GM19025 (cell line): ENCODE measurements around the gene BRD3.
"Not testable (repeated sequence)": the region's sequence is repeated elsewhere in the genome, so short reads cannot be mapped to it uniquely, and the experiment has no call there.

Experiments used
- ATAC-seq: cut with Tn5 transposase; IDR thresholded peaks from one replicate; pipeline ENCODE4 v1.9.1; 2021; ENCODE audit warnings: mild to moderate bottlenecking, low read depth, moderate library complexity; ENCODE audit not compliant: unreplicated experiment

Gene BRD3

DNA sequence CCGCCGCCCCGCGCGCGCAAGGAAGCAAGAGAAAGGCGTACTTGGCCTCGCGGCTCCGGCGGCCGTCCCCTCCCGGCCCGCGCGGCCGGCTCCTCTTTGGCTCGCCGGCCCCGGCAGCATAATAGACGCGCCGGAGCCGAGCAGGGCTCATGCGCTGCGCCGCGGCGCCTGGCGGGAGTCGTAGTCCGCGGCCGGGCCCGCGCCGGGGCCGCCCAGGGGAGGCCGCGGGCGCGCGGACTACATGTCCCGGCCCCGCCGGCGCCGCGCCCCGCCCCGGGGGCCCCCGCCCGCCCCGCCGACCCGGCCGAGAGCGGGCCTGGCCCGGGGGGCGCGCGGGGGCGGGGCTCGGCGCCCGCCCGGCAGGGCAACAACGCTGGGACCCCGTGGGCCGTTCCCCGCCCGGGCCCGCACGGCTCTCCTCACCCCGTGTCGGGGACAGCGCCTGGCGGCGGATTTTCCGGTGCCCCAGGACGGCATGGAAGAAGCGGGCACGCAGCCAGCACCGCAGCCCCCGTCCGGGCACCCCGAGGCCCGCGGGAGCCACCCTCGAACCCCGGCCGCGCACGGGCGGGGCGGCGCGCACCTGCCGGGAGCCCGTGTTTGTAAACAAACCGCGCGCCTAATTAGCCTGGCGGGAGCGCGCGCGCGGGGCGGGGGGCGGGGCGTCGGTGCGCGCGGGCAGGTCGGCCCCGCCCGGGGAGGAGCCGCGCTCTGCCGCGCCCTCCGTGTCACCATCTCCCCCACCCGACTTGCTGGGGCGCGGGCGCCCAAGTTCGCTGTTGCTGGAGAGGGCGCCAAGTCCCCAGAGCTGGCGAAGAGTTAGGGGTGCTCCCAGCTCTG, at the start of gene BRD3:
BRD3 (minus strand) TSS at position 123 of the 840 bp plus-strand sequence. CDS start 14,549 bp downstream, outside the sequence.
- peak; percentile 73 for ATAC-seq

DNA sequence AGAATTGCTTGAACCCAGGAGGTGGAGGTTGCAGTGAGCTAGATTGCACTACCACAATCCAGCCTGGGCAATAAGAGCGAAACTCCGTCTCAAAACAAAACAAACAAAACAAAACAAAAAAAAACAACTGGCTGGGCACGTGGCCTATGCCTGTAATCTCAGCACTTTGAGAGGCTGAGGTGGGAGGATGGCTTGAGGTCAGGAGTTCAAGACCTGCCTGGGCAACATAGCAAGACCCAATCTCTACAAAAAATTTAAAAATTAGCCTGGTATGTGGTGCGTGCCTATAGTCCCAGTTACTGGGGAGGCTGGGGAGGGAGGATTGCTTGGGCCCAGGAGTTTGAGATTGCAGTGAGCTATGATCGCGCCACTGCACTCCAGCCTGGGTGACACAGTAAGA, 44.7 kb upstream of the BRD3 start:
- ATAC-seq, result no peak

DNA sequence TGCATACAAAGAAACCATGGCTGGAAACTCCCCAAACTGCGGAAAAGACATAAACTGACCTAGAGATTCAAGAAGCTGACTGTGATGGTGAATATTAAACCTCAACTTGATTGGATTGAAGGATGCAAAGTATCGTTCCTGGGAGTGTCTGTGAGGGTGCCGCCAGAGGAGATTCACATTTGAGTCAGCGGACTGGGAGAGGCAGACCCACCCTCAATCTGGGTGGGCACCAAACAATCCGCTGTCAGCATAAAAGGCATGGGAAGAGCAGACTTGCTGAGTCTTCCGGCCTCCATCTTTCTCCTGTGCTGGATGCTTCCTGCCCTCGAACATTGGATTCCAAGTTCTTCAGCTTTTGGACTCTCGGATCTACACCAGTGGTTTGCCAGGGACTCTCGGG, 43.2 kb upstream of the BRD3 start:
- ATAC-seq, result no peak

DNA sequence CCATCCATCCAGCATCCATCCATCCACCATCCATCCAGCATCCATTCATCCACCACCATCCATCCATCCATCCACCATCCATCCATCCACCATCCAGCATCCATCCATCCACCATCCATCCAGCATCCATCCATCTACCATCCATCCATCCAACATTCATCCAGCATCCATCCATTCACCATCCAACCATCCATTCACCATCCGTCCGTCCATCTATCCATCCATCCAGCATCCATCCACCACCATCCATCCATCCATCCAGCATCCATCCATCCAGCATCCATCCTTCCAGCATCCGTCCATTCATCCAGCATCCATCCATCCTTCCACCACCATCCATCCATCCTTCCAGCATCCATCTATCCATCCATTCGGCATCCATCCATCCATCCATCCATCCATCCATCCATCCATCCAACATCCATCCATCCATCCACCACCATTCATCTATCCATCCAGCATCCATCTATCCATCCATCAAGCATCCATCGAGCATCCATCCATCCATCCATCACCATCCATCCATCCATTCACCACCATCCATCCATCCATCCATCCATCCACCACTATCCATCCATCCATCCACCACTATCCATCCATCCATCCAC, 35.7 kb upstream of the BRD3 start:
- no peak for ATAC-seq

- no peak for ATAC-seq
These were observed 33.9 kb upstream of the BRD3 start for GRCh38 chr9:134101623-134102149.

GRCh38 chr9:134101133-134101532, 33.3 kb upstream of the BRD3 start:
- not testable (repeated sequence) for ATAC-seq

GRCh38 chr9:134100040-134100439, 32.2 kb upstream of the BRD3 start:
- ATAC-seq, result no peak

GRCh38 chr9:134099123-134099761, 31.4 kb upstream of the BRD3 start:
- no peak for ATAC-seq

DNA sequence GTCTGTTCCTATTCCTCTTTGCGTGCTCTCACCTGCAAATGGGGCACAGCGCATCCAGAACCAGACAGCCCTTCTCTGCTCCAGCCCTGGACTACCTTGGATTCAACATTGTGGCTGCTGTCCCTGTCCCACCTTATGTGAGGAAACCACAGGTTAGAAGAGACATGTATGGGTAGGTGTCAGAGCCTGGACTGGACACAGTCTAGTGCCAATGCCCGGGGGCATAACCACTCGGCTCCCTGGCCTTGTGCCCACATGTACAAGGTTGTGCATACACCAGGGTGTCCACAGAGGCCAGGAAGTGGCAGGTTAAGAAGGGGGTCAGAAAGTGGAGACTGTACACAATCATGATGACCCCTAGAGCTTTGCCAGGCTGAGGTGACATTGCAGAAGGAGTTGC, 22.1 kb upstream of the BRD3 start:
- no peak for ATAC-seq

GRCh38 chr9:134088063-134088725, 20.4 kb upstream of the BRD3 start:
- no peak for ATAC-seq

GRCh38 chr9:134085674-134086073, 17.8 kb upstream of the BRD3 start:
- ATAC-seq, result no peak

- ATAC-seq, result no peak
These were observed 15.6 kb upstream of the BRD3 start for GRCh38 chr9:134083451-134083850.

GRCh38 chr9:134076644-134077043, 8.8 kb upstream of the BRD3 start:
- ATAC-seq, result no peak

DNA sequence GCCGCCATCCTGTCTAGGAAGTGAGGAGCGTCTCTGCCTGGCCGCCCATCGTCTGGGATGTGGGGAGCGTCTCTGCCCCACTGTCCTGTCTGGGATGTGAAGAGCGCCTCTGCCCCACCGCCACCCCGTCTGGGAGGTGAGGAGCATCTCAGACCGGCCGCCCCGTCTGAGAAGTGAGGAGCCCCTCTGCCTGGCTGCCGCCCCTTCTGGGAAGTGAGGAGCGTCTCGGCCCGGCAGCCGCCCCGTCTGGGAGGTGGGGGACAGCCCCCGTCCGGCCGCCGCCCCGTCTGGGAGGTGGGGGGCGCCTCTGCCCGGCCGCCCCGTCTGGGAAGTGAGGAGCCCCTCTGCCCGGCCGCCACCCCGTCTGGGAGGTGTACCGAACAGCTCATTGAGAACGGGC, 7.9 kb upstream of the BRD3 start:
- not testable (repeated sequence) for ATAC-seq

GRCh38 chr9:134073500-134073899, 5.7 kb upstream of the BRD3 start:
- ATAC-seq, result no peak

DNA sequence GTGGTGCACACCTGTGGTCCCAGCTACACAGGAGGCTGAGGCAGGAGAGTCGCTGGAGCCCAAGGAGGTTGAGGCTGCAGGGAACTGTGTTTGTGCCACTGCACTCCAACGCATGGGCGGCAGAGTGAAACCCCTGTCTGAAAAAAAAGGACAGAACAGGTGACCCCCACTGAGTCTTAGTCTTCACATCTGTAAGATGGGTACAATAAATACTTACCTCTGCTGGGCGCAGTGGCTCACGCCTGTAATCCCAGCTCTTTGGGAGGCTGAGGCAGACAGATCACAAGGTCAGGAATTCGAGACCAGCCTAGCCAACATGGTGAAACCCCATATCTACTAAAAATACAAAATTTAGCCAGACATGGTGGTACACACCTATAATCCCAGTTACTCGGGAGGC, 4.9 kb upstream of the BRD3 start:
- ATAC-seq, result not testable (repeated sequence)

DNA sequence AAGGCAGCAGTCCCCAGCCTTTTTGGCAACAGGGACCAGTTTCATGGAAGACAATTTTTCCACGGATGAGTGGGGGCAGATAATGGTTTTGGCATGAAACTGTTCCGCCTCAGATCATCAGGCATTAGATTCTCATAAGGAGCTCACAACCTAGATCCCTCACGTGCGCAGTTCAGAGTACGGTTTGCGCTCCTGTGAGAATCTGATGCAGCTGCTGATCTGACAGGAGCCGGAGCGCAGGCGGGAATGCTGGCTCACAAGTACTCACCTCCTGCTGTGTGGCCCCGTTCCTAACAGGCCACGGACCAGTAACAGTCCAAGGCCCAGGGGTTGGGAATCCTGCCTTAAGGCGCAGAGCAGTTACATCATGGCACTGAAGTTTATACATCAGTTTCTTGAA, 3.3 kb upstream of the BRD3 start:
- ATAC-seq, result no peak

GRCh38 chr9:134069480-134070399, 1.9 kb upstream of the BRD3 start:
- ATAC-seq, result no peak

- ATAC-seq, result no peak
These were observed 1.1 kb upstream of the BRD3 start for GRCh38 chr9:134068744-134069479.
